Heart left ventricle (tissue), 16 donors: ENCODE data around the gene ZNF280B. TPM values are rescaled to one million over a fixed set of nuclear protein-coding genes. Genes with fewer than 3 reads are reported as not detected.
"Not testable (repeated sequence)": the region's sequence is repeated elsewhere in the genome, so short reads cannot be mapped to it uniquely, and the experiment has no call there.

Experiments
- ATAC-seq, 4 donors: fragments of 200-7000 bp; cut with Tn5 transposase; one replicate each; pipeline ENCODE4 v1.9.1; 2020 to 2022; ENCODE audit warnings: moderate library complexity in 4 of 4, mild to moderate bottlenecking in 3 of 4, moderate number of reproducible peaks in 1 of 4
- DNase-seq, 5 donors: peaks; one replicate each; pipeline ENCODE4 v3.0.0-alpha.2; 2020
- H3K27ac ChIP-seq, 12 donors: fragments of 200-600 bp; sonication (generic) in 4 of 12; one replicate each; pipeline versions ENCODE4 v1.5.0 to v1.8.0; 2016 to 2022; ENCODE audit warnings: mild to moderate bottlenecking in 2 of 12
- H3K27me3 ChIP-seq, 9 donors: fragments of 200-600 bp; sonication (generic) in 2 of 9; one replicate each; pipeline versions ENCODE4 v1.5.1 to v1.8.0; 2016 to 2022; ENCODE audit warnings: mild to moderate bottlenecking in 3 of 9
- H3K36me3 ChIP-seq, 9 donors: fragments of 200-600 bp; sonication (generic) in 2 of 9; one replicate each; pipeline versions ENCODE4 v1.5.0 to v1.8.0; 2018 to 2022; ENCODE audit warnings: mild to moderate bottlenecking in 2 of 9
- H3K4me1 ChIP-seq, 12 donors: fragments of 200-600 bp; sonication (generic) in 4 of 12; one replicate each; pipeline versions ENCODE4 v1.5.0 to v1.8.0; 2016 to 2022; ENCODE audit warnings: mild to moderate bottlenecking in 3 of 12
- H3K4me3 ChIP-seq, 12 donors: fragments of 200-600 bp; sonication (generic) in 4 of 12; one replicate each; pipeline versions ENCODE4 v1.5.0 to v1.8.0; 2017 to 2022; ENCODE audit warnings: mild to moderate bottlenecking in 9 of 12, moderate library complexity in 4 of 12
- H3K9me3 ChIP-seq, 12 donors: fragments of 200-600 bp; sonication (generic) in 4 of 12; one replicate each; pipeline versions ENCODE4 v1.5.0 to v1.8.0; 2016 to 2022; ENCODE audit warnings: mild to moderate bottlenecking in 1 of 12
- CTCF ChIP-seq, 12 donors: fragments of 200-600 bp; sonication (generic) in 4 of 12; IDR thresholded peaks; one replicate each; pipeline versions ENCODE4 v1.5.0 to v1.8.0; 2018 to 2022; ENCODE audit warnings: antibody characterized with exemption in 12 of 12, mild to moderate bottlenecking in 5 of 12
- POLR2A ChIP-seq, 2 donors: fragments of 450-650 bp; IDR thresholded peaks; one replicate each; pipeline ENCODE4 v1.6.1; 2017; ENCODE audit warnings: antibody characterized with exemption in 2 of 2, mild to moderate bottlenecking in 2 of 2, moderate library complexity in 2 of 2
- WGBS, 4 donors: extraction: QIAGEN DNeasy Blood & Tissue Kit in 2 of 4; methylation state at CpG; one replicate each; pipeline versions ENCODE4 v1.1.5 to v1.1.7; 2013 to 2018; 5-methylcytosine and 5-hydroxymethylcytosine counted together
- intact Hi-C, 10 donors: fragments of 100-400 bp; cut with DNase I; formaldehyde crosslinking; loops; one replicate each; pipeline versions ENCODE4 v1.11.1 to v1.14.2; 2022
- polyA plus RNA-seq, 2 donors: library from polyadenylated mRNA; stranded (reverse); fragments of 200-250 nt; gene quantifications; one replicate each; pipeline ENCODE4 v1.2.3, GENCODE V29; 2013
- total RNA-seq, 9 donors: library from RNA; depleted of rRNA in 2 of 9; stranded (reverse); fragments of >200 nt in 2 of 9; fragmentation: NEBNext Ultra II Directional in 3 of 9; extraction: Animal tissue kit (Norgen Biotek cat#: 25700) in 3 of 9; gene quantifications; one replicate each; pipeline versions ENCODE4 v1.1.0 to v1.2.4, GENCODE V29; 2016 to 2023
- donor health status: ischemic (EF 13 %, LVEDD 7.1; RV severe dilation, severe dysfunction).
- donor health status: healthy with polysubstance abuse.
- donor health status: DM: no; HTN: yes; CAD: no.
- donor health status: DM: no; HTN: no; CAD: no.
- donor health status: ischemic (EF 25% LVEDD 6.9; RV normal size, moderate dysfunction).
- donor health status: ischemic (EF 25% LVEDD 5.7; RV mildly dilated, moderate dysfunction).
- donor health status: healthy.
- donor health status: DM: yes; HTN: yes; CAD: no.
- donor health status: ischemic (EF 35%, LVEDD 5.7; RV mildly dilated, moderate dysfunction).
- donor health status: nonischemic (EF 11% LVEDD 7.7; RV severe dilation, severe dysfunction).
- donor health status: DM: yes; HTN: yes; CAD: no.
- donor health status: PGD.
- donor health status: ischemic (EF 29% LVEDD 5.4; RV normal size, mild dysfunction).
- donor health status: nonischemic (EF 23%, LVEDD 6.1; RV moderate dilation, normal function).

ZNF280B gene
- total and polyA plus RNA-seq, 11 donors: 0.06 to 1.5 (median 0.65) TPM

- WGBS, 4 donors: 61 to 76% (median 72%) methylated on average over 2 of the region's 2 CpGs
- Histone ChIP-seq H3K9me3 (peaks cover 0 to 20% (median 2%) of the 10 kb centered on the region in 12 donors), H3K27me3 (peaks cover 0 to 19% (median 4%) of the 10 kb centered on the region in 9 donors), H3K4me1 (no peaks in the 10 kb centered on the region), H3K4me3 (no peak overlapping the region), H3K27ac (no peak overlapping the region), H3K36me3 (no peaks in the 10 kb centered on the region)
- intact Hi-C loops: loop anchor here in 6 of 10 donors (5.0 to 10.0 kb wide), 4 partner anchors 215 to 485 kb away; no protein-coding TSS in a partner anchor
- no peak for TF ChIP-seq CTCF (IDR thresholded peaks at IDR 0.05)
- TF ChIP-seq POLR2A (IDR thresholded peaks at IDR 0.05): no peak
- ATAC-seq (no peak), DNase-seq (no peak)
Observed at GRCh38 chr22:22469527-22469926, 39.0 kb downstream of the ZNF280B start.

- not testable (repeated sequence) for DNase-seq, H3K27ac ChIP-seq, H3K36me3 ChIP-seq, H3K4me1 ChIP-seq, H3K4me3 ChIP-seq, ATAC-seq
- intact Hi-C loops: loop anchor here in 6 of 10 donors (5.0 to 10.0 kb wide), 4 partner anchors 216 to 486 kb away; no protein-coding TSS in a partner anchor
- Histone ChIP-seq H3K9me3 (peaks cover 0 to 20% (median 2%) of the 10 kb centered on the region in 12 donors), H3K27me3 (peaks cover 0 to 23% (median 9%) of the 10 kb centered on the region in 9 donors)
- WGBS, 4 donors: 80 to 89% (median 87%) methylated on average over 11 of the region's 11 CpGs
Observed at GRCh38 chr22:22468794-22469469, 39.6 kb downstream of the ZNF280B start.

GRCh38 chr22:22467112-22467511 lies 41.4 kb downstream of the ZNF280B start:
- Histone ChIP-seq H3K27ac (no peak overlapping the region), H3K27me3 (peaks cover 0 to 36% (median 13%) of the 10 kb centered on the region in 9 donors), H3K9me3 (peaks cover 0 to 20% (median 2%) of the 10 kb centered on the region in 12 donors), H3K4me3 (no peak overlapping the region), H3K4me1 (no peaks in the 10 kb centered on the region), H3K36me3 (no peaks in the 10 kb centered on the region)
- ATAC-seq (no peak), DNase-seq (no peak)
- 69 to 79% (median 76%) methylated on average over 1 of the region's 1 CpG for WGBS, 4 donors
- no peak for TF ChIP-seq POLR2A (IDR thresholded peaks at IDR 0.05)
- TF ChIP-seq CTCF (IDR thresholded peaks at IDR 0.05): no peak
- intact Hi-C loops: loop anchor here in 6 of 10 donors (5.0 to 10.0 kb wide), 4 partner anchors 218 to 488 kb away; no protein-coding TSS in a partner anchor

- Histone ChIP-seq H3K4me3 (no peak overlapping the region), H3K36me3 (no peaks in the 10 kb centered on the region), H3K27ac (no peak overlapping the region), H3K27me3 (peaks cover 0 to 47% (median 13%) of the 10 kb centered on the region in 9 donors), H3K4me1 (no peaks in the 10 kb centered on the region), H3K9me3 (peaks cover 0 to 20% (median 2%) of the 10 kb centered on the region in 12 donors)
- 74 to 88% (median 83%) methylated on average over 1 of the region's 1 CpG for WGBS, 4 donors
- intact Hi-C loops: loop anchor here in 8 of 10 donors (2.0 to 10.0 kb wide), 5 partner anchors 219 to 491 kb away; no protein-coding TSS in a partner anchor
- TF ChIP-seq CTCF (IDR thresholded peaks at IDR 0.05): no peak
- TF ChIP-seq POLR2A (IDR thresholded peaks at IDR 0.05): no peak
- ATAC-seq: no peak
- no peak for DNase-seq
Observed at GRCh38 chr22:22465782-22466181, 42.8 kb downstream of the ZNF280B start.
